HTR-8/SVneo (cell line): ENCODE results near the gene SDHC.

ENCODE experiments used
- DNase-seq: peaks from one replicate; pipeline ENCODE4 v3.0.0; 2011; ENCODE audit warnings: low spot score, mixed read lengths; ENCODE audit not compliant: insufficient read length
- FAIRE-seq: peaks from 2 replicates; lab custom pipeline; 2011; peaks lifted over from hg19 to GRCh38; lab: Jason Lieb, UNC

The SDHC gene, protein sequence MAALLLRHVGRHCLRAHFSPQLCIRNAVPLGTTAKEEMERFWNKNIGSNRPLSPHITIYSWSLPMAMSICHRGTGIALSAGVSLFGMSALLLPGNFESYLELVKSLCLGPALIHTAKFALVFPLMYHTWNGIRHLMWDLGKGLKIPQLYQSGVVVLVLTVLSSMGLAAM

DNA sequence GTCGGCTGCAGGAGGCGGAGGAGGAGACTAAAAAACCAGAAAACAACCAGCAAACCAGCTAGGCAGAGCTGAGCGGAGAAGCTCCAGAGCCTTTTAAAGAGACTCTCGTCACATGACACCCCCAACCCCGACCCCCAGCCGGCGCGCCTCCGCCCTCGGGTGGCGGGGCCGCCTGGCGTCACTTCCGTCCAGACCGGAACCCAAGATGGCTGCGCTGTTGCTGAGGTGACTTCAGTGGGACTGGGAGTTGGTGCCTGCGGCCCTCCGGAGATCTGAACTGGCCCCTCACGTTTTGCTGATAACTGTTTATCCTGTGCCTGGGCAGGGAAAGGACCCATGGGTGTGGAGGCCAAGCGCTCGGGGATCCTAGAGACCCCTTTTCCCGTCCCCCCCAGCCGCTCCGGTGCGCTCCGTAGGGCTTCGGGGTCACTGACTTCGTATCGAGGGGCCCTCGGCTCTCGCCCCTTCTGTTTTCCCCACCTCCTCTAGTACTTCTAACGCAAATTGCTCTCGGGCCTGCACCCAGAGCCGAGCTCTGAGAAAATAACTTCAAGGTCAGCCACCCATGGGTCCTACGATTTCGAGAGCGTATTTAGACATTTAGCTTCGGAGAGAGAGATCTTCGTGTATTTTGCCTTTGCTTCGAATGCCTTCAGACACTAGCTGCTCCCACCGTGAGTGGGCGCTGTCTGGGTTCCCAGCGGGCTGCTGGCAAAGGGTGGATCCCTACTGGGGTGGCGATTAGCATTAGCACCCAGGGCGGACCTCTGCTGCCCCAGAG lies at the start of gene SDHC:
TSS of gene SDHC (plus strand) at position 181 of the 781 bp plus-strand sequence. CDS start at position 206, 25 bp downstream.
- DNase-seq = peak; percentile 84
- FAIRE-seq = no peak

DNA sequence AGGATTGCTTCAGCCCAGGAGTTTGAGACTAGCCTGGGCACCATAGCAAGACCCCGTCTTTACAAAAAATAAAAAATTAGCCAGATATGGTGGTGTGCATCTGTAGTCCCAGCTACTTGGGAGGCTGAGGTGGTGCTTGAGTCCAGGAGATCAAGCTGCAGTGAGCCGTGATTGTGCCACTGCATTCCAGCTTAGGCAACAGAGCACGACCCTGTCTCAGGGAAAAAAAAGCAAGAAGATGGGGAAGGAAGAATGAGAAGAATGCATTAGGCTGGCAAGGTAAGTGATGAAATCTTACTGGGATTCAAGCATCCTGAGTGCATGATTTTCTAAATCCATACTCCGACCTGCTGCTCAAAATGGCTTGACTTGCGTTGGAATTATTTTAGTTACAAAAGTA lies 48.9 kb upstream of the SDHC start:
- FAIRE-seq = no peak
- no peak for DNase-seq

DNA sequence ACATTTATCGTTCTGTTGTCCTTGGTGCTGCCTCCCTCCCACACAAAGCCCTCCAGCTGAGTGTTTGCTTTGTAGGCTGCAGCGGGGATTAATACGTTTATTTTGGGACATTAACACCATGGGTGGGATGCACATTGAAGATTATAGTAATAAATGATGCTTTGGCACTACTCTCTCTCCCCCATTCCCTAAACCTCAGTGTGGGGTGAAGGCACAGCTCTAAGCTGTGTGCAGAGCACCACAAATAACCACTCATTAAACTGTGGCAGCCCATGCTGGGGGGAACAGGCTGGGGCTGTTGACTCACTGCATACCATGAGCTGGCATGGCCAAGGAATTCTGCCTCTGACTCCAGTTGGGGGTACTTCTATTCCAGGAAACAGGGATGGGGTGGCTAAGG lies 48.0 kb upstream of the SDHC start:
- FAIRE-seq = no peak

DNA sequence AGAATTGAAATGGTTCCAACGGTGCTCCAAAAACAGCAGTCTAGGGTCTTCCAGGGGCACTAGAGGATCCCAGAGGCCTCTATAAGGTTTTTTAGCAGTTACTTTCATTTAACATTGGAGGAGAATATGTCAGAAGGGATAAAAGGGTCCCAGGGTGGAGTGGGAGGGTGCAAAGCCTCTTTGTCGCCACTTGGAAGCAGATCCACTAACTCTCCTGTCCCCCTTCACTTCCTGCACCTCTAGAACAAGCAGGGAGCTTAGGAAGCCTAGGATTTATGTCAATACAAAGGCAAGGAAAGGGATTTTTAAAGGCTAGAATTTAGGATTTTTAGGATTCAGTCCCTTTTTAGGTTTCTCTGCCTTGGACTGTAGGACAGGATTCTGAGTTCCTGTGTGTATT lies 47.3 kb upstream of the SDHC start:
- FAIRE-seq (no peak), DNase-seq (no peak)

More for the DNA sequence above, 48.0 kb upstream of the SDHC start:
- peak; percentile 27 for DNase-seq

GRCh38 chr1:161267321-161267720 lies 46.9 kb upstream of the SDHC start:
- DNase-seq (no peak), FAIRE-seq (no peak)

DNA sequence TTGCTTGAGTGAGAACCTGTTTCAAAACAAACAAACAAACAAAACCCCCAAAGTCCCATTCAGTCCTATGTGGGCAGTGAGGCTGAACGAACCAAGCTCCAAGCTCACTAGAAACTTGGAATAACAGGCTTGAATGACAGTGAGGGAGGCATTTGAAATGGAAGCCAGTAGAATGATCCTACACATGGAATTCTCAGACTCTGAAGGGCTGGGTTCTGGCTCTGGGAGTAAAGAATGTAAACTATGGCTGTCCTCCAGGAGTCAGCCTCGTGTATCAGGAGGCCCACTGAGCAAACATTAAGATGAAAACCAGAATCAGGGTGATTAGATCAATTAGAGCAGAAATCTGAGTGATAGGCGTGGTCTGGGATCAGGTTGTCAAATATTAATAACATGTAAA lies 40.8 kb upstream of the SDHC start:
- FAIRE-seq (no peak), DNase-seq (no peak)

DNA sequence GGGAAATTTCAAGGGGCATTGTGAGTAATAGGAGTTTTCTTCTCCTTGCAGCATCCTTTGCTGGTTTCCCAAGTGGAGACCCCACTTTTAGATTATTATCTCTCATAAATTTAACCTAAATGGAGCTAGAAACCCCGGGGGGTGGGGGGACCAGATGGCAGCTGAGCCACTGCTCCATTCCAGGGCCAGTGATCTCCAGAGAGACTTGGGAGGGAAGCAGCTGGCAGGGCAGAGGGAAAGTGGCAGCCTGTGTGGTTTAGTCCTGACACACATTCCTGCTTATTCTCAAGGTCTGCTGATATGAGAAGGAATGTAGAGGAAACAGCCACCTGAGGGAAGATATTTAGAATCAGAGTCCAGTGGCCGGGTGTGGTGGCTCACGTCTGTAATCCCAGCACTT lies 39.3 kb upstream of the SDHC start:
- FAIRE-seq (no peak), DNase-seq (no peak)

GRCh38 chr1:161282991-161283390 lies 31.2 kb upstream of the SDHC start:
- no peak for DNase-seq
- no peak for FAIRE-seq

- DNase-seq = no peak
- FAIRE-seq = no peak
These were observed 29.1 kb upstream of the SDHC start for GRCh38 chr1:161285113-161285512.

- DNase-seq = no peak
- no peak for FAIRE-seq
These were observed 28.7 kb upstream of the SDHC start for GRCh38 chr1:161285521-161285920.

DNA sequence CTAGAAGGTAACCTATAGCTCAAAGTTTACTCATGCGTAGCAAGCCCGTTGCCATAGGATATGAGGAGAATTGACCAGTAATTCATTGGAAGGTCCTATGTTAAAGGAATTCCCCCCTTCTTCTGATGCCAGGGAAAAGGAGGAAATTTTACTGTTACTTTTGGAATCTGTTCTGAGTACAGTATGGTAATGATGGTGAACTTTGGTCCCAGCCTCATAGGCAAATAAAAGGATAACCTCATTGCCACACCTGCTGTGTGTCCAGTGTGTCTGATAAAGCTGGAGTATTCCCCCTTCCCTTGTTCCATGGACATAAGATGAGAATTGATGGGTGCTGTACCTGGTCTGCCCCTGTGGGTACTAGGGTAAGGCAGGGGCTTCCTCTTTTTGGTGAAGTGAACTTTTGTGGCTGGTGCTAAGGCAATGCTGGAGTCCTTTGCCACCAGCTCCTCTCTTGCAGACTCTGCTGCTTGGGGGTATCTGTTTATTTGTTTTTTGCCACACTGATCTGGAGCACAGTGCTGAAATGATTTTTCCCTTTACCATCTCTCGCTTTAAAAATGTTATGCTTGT lies 26.6 kb upstream of the SDHC start:
- DNase-seq (no peak), FAIRE-seq (no peak)

DNA sequence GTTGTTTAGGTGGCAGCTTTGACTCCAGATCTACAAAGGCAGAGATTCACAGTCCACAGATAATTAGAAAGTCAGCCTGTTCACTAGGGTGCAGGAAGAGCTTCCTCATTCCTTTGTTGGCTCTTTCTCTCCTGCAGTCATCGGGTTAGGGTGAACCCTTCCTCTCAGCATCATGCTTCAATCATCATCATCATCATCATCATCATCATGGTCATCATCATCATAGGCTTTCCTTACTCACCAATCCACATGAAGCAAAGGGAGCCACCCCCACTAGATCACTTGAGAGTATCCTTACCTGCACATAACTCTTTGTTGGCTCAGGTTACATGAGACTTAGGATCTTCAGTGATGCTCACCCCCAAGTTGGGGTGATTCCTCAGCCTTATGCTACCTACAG lies 23.4 kb upstream of the SDHC start:
- DNase-seq = no peak
- no peak for FAIRE-seq

DNA sequence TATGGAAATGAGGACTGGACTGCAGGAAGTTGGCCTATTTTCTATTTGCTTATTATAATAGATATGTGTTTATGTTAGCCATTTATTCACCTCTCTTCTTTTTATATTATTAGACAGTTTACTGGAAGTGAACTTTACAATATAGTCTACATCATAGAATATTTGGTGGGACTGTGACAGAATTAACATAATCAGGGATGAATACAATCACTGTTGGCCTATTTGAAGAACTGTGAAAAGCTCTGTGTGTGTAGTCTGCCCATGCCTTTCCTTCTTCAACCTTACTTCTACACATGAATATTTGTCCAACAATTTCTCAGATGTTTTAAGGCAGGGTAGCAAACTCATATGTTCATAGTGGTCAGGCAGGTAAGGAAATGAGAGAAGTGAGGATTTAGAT lies 16.8 kb upstream of the SDHC start:
- DNase-seq = no peak
- no peak for FAIRE-seq

DNA sequence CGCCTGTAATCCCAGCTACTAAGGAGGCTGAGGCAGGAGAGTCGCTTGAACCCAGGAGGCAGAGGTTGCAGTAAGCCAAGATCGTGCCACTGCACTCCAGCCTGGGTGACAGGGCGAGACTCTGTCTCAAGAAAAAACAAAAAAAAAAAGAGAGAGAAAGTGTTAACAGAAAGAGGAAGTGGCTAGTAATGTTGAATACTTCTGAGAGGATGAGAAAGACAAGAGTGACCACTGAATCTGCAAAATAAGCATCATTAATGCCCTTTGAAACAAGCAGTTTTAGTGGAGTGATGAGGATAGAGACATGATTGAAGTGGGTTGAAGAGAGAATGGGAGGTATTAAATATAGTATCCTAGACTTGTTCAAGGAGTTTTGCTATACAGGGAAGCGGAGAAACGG lies 16.1 kb upstream of the SDHC start:
- DNase-seq (no peak), FAIRE-seq (no peak)

GRCh38 chr1:161299347-161299746 lies 14.8 kb upstream of the SDHC start:
- DNase-seq (no peak), FAIRE-seq (no peak)

- DNase-seq = no peak
- FAIRE-seq = no peak
These were observed 13.7 kb upstream of the SDHC start for GRCh38 chr1:161300478-161300877.

- FAIRE-seq (no peak), DNase-seq (no peak)
These were observed 9.0 kb upstream of the SDHC start for GRCh38 chr1:161304927-161305866.

DNA sequence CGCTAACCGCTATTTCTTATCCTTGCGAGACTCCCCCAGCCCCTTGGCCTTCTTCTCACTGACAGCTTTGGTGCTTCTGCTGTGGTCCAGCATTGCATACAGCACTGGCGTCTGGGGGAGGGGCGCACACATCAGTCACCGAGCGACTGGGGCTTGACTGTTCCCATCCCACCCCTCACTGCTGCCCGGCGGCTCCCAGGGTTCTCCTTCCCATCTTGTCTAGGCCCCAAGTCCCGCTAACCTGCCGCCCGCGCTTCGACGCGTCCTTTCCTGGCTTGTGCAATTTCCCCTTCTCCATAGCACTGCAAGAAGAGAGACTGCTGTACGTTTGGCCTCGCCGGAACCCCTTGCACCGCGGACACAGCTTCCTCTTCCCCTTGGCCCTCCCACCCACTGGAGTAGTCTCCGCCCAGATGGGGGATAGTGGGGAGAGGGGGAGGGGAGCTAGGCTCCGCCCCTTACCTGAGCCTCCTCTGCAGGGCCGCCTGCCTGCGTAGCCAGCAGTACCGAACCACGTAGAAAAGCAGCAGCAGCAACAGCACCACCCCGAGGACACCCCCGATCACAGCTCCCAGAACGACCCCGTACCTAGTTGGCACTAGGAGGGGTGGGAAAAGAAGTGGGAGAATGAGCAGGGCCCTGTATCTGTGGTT lies 8.2 kb upstream of the SDHC start:
- FAIRE-seq (no peak), DNase-seq (no peak)

- DNase-seq = no peak
- FAIRE-seq = no peak
These were observed 6.9 kb upstream of the SDHC start for GRCh38 chr1:161307230-161307768.
